PC-3 (cell line): ENCODE data around the gene KCNS3. TPM values are rescaled to one million over a fixed set of nuclear protein-coding genes. Genes with fewer than 3 reads are reported as not detected.

Experiments
- ATAC-seq: fragments of 200-7000 bp; cut with Tn5 transposase; 2 replicates; pipeline ENCODE4 v1.9.1; 2020; ENCODE audit warnings: mild to moderate bottlenecking, moderate library complexity
- BruUV-seq: library from RNA; stranded (reverse); fragments of 400-500 nt; replicated peaks from 2 replicates; lab custom pipeline; 2021; lab: Mats Ljungman, UMichigan
- CTCF ChIA-PET: fragments of 300-600 bp; sonication (Branson Sonifier 250); formaldehyde crosslinking; loops from one replicate; lab custom pipeline; 2022; ENCODE audit warnings: antibody characterized with exemption; lab: Charles Lee
- POLR2A ChIA-PET: fragments of 300-600 bp; sonication (Branson Sonifier 250); formaldehyde crosslinking; loops from one replicate; lab custom pipeline; 2022; ENCODE audit warnings: antibody characterized with exemption; ENCODE audit not compliant: unreplicated experiment; lab: Charles Lee
- DNase-seq: peaks from one replicate; pipeline ENCODE4 v3.0.0-alpha.2; 2015
- H2AFZ ChIP-seq: fragments of 300-600 bp; sonication (generic); 2 replicates; pipeline ENCODE4 v1.6.0; 2016; ENCODE audit warnings: antibody characterized with exemption, low read length
- H3F3A ChIP-seq: fragments of 300-600 bp; sonication (generic); one replicate; pipeline ENCODE4 v1.6.0; 2017; ENCODE audit warnings: antibody characterized with exemption, low read length, control low read depth, mild to moderate bottlenecking; ENCODE audit not compliant: unreplicated experiment
- H3K27ac ChIP-seq: fragments of 300-600 bp; sonication (generic); 2 replicates; pipeline ENCODE4 v1.5.1; 2016; ENCODE audit warnings: mild to moderate bottlenecking, low read length
- H3K27me3 ChIP-seq: fragments of 300-600 bp; sonication (generic); 2 replicates; pipeline ENCODE4 v1.6.1; 2016; ENCODE audit warnings: low read length, mixed read lengths
- H3K36me3 ChIP-seq: fragments of 300-600 bp; sonication (generic); 2 replicates; pipeline ENCODE4 v1.6.1; 2016; ENCODE audit warnings: low read depth, mixed run types, low read length, mixed read lengths
- H3K4me1 ChIP-seq: fragments of 300-600 bp; sonication (generic); 2 replicates; pipeline ENCODE4 v1.5.1; 2016; ENCODE audit warnings: low read length; ENCODE audit not compliant: insufficient read depth
- H3K4me2 ChIP-seq: fragments of 300-600 bp; sonication (generic); 2 replicates; pipeline ENCODE4 v1.6.0; 2016; ENCODE audit warnings: low read length
- H3K4me3 ChIP-seq: fragments of 300-600 bp; sonication (generic); 2 replicates; pipeline ENCODE4 v1.5.1; 2016; ENCODE audit warnings: mild to moderate bottlenecking, low read length, mixed read lengths
- H3K79me2 ChIP-seq: fragments of 300-600 bp; sonication (generic); 2 replicates; pipeline ENCODE4 v1.6.1; 2017; ENCODE audit warnings: low read length, mixed read lengths
- H3K9ac ChIP-seq: fragments of 300-600 bp; sonication (generic); 2 replicates; pipeline ENCODE4 v1.6.0; 2016; ENCODE audit warnings: mild to moderate bottlenecking, low read length
- H3K9me2 ChIP-seq: fragments of 300-600 bp; sonication (generic); replicated peaks from 2 replicates; pipeline ENCODE4 v1.6.1; 2016; ENCODE audit warnings: mixed run types, low read length, mixed read lengths
- H3K9me3 ChIP-seq: fragments of 300-600 bp; sonication (generic); 2 replicates; pipeline ENCODE4 v1.6.1; 2016; ENCODE audit warnings: low read length, mixed read lengths
- H4K20me1 ChIP-seq: fragments of 300-600 bp; sonication (generic); 2 replicates; pipeline ENCODE4 v1.6.1; 2016; ENCODE audit warnings: low read length, mixed read lengths
- EZH2 ChIP-seq: fragments of 300-600 bp; sonication (generic); IDR thresholded peaks from one replicate; pipeline ENCODE4 v1.6.1; 2017; ENCODE audit warnings: antibody characterized with exemption, mild to moderate bottlenecking, low read length; ENCODE audit not compliant: unreplicated experiment
- EZH2phosphoT487 ChIP-seq: fragments of 300-600 bp; sonication (generic); IDR thresholded peaks from 2 replicates; pipeline ENCODE4 v1.6.1; 2018; ENCODE audit warnings: mild to moderate bottlenecking, antibody characterized with exemption, low read length, borderline replicate concordance
- intact Hi-C: fragments of 100-400 bp; cut with micrococcal nuclease; formaldehyde crosslinking; loops from 2 replicates; pipeline ENCODE4 v1.9.0; 2023
- total RNA-seq: library from RNA; depleted of rRNA; stranded (reverse); fragments of >200 nt; gene quantifications from 2 replicates; pipeline ENCODE4 v1.2.3, GENCODE V29; 2014
- TF ChIP-seq, protein P1 (sequence below): fragments of 300-600 bp; sonication (generic); conservative IDR thresholded peaks from 2 replicates; pipeline ENCODE4 v1.5.1; 2017; ENCODE audit warnings: antibody characterized with exemption, low read depth, mild to moderate bottlenecking, low read length

The KCNS3 gene
- total RNA-seq, 1 experiment from 2014 or later, result 5.8 TPM

- Histone ChIP-seq H3K9ac (no peak overlapping the region), H2AFZ (no peak overlapping the region), H3K9me3 (no peaks in the 10 kb centered on the region), H3K27me3 (no peaks in the 10 kb centered on the region), H3K27ac (no peak overlapping the region), H3K9me2 (no peaks in the 10 kb centered on the region), H3K4me1 (peaks cover 8% of the 10 kb centered on the region; the same call in 1 of the 2 replicates), H3K79me2 (no peaks in the 10 kb centered on the region), H4K20me1 (no peaks in the 10 kb centered on the region), H3K4me3 (no peak overlapping the region), H3K36me3 (no peaks in the 10 kb centered on the region), H3K4me2 (no peak overlapping the region), H3F3A (no peaks in the 10 kb centered on the region)
- ChIA-PET CTCF (no interaction called here), POLR2A (no interaction called here)
- no peak for TF ChIP-seq EZH2
- TF ChIP-seq EZH2phosphoT487, result no peak
- TF ChIP-seq, protein P1, sequence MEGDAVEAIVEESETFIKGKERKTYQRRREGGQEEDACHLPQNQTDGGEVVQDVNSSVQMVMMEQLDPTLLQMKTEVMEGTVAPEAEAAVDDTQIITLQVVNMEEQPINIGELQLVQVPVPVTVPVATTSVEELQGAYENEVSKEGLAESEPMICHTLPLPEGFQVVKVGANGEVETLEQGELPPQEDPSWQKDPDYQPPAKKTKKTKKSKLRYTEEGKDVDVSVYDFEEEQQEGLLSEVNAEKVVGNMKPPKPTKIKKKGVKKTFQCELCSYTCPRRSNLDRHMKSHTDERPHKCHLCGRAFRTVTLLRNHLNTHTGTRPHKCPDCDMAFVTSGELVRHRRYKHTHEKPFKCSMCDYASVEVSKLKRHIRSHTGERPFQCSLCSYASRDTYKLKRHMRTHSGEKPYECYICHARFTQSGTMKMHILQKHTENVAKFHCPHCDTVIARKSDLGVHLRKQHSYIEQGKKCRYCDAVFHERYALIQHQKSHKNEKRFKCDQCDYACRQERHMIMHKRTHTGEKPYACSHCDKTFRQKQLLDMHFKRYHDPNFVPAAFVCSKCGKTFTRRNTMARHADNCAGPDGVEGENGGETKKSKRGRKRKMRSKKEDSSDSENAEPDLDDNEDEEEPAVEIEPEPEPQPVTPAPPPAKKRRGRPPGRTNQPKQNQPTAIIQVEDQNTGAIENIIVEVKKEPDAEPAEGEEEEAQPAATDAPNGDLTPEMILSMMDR, result no peak
- ATAC-seq (no peak), DNase-seq (no peak)
- intact Hi-C loops, result no loop called here
- BruUV-seq, result no TSS peak
Measured at GRCh38 chr2:17894556-17894955, 16.1 kb downstream of the KCNS3 start.

- no peak overlapping the region for H2AFZ ChIP-seq
- no peak overlapping the region for H3K4me2 ChIP-seq
- H3K27me3 ChIP-seq, result no peaks in the 10 kb centered on the region
- H3K9me3 ChIP-seq, result no peaks in the 10 kb centered on the region
- no peaks in the 10 kb centered on the region for H4K20me1 ChIP-seq
- no TSS peak for BruUV-seq
- intact Hi-C loops, result no loop called here
- H3K9me2 ChIP-seq, result no peaks in the 10 kb centered on the region
- no peak for DNase-seq
- TF ChIP-seq EZH2phosphoT487, result no peak
- no peak for TF ChIP-seq EZH2
- TF ChIP-seq, protein P1, result no peak
- no peak for ATAC-seq
- ChIA-PET POLR2A (no interaction called here), CTCF (no interaction called here)
- H3K36me3 ChIP-seq, result no peaks in the 10 kb centered on the region
- H3F3A ChIP-seq, result no peaks in the 10 kb centered on the region
- H3K79me2 ChIP-seq, result no peaks in the 10 kb centered on the region
- no peaks in the 10 kb centered on the region for H3K4me1 ChIP-seq
- H3K9ac ChIP-seq, result no peak overlapping the region
- no peak overlapping the region for H3K27ac ChIP-seq
- H3K4me3 ChIP-seq, result no peak overlapping the region
Measured at GRCh38 chr2:17899871-17900270, 21.4 kb downstream of the KCNS3 start.

DNA sequence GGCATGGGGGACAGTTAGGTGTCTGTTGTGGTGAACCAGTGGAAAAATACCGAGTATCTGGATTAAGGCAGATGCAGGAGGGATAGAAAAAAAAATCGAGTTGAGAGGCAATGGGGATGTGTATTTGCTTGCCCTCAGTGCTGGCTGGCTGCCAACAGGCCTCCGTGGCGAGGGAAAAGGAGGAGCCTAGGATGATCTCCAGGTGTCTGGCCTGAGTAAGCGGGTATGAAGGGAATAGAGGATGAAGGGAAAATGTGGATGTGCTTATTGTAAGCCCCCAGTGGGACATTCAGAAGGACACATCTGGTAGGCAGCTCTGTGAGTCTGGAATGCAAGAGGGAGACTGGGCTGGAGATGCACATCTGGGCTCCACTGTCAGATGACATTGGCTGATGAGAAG lies 22.8 kb downstream of the KCNS3 start:
- no peak for DNase-seq
- Histone ChIP-seq H3K9ac (no peak overlapping the region), H4K20me1 (no peaks in the 10 kb centered on the region), H3K27ac (no peak overlapping the region), H3K79me2 (no peaks in the 10 kb centered on the region), H3K4me3 (no peak overlapping the region), H3K36me3 (no peaks in the 10 kb centered on the region), H3K27me3 (no peaks in the 10 kb centered on the region), H3F3A (no peaks in the 10 kb centered on the region), H3K9me2 (no peaks in the 10 kb centered on the region), H3K4me2 (no peak overlapping the region), H2AFZ (no peak overlapping the region), H3K4me1 (no peaks in the 10 kb centered on the region), H3K9me3 (no peaks in the 10 kb centered on the region)
- ChIA-PET POLR2A (no interaction called here), CTCF (no interaction called here)
- intact Hi-C loops, result no loop called here
- TF ChIP-seq EZH2, result no peak
- no TSS peak for BruUV-seq
- ATAC-seq, result no peak
